K562 (cell line): ENCODE measurements around the gene SMIM35. TPM values are rescaled to one million over a fixed set of nuclear protein-coding genes. Genes with fewer than 3 reads are reported as not detected.
A peak's percentile ranks its signal among the peaks of the same experiment; 100 is the strongest.

Source experiments
- ATF3 ChIP-seq, 2 experiments: fragments of 450-650 bp in 1 of 2; sonication (generic) in 1 of 2; formaldehyde crosslinking in 1 of 2; IDR thresholded peaks in 1 of 2; conservative IDR thresholded peaks in 1 of 2; 2 replicates each; pipeline versions ENCODE4 v1.6.1 to v1.8.1; 2016 to 2023; ENCODE audit warnings: mild to moderate bottlenecking in 2 of 2, moderate library complexity in 2 of 2, inconsistent platforms in 1 of 2, missing genetic modification reagents in 1 of 2
- CCNT2 ChIP-seq: IDR thresholded peaks from 2 replicates; pipeline ENCODE4 v1.6.1; 2011; ENCODE audit warnings: borderline replicate concordance, low read depth, mild to moderate bottlenecking, moderate library complexity, mixed read lengths, low read length; ENCODE audit not compliant: insufficient read length; ENCODE audit errors: extremely low read depth
- E2F3 ChIP-seq: fragments of 250-450 bp; sonication (Bioruptor Pico); IDR thresholded peaks from 2 replicates; pipeline ENCODE4 v1.4.0; 2020; ENCODE audit warnings: mild to moderate bottlenecking
- MLLT1 ChIP-seq, 2 experiments: fragments of 450-650 bp; IDR thresholded peaks; 2 replicates each; pipeline ENCODE4 v1.6.1; 2016
- RBBP5 ChIP-seq: fragments of 200-600 bp; sonication (generic); IDR thresholded peaks from 2 replicates; pipeline ENCODE4 v1.6.1; 2012; ENCODE audit warnings: borderline replicate concordance, mild to moderate bottlenecking, low read length, control low read depth, inconsistent platforms; ENCODE audit not compliant: insufficient read depth, poor library complexity, severe bottlenecking
- SIRT6 ChIP-seq: IDR thresholded peaks from one replicate; pipeline ENCODE4 v1.6.1; 2012; ENCODE audit warnings: low read depth, mild to moderate bottlenecking, control low read depth, inconsistent platforms, low read length, moderate library complexity
- SNIP1 ChIP-seq: fragments of 450-650 bp; IDR thresholded peaks from 2 replicates; pipeline ENCODE4 v1.7.1; 2017; ENCODE audit warnings: low read depth, mild to moderate bottlenecking
- SPI1 ChIP-seq: IDR thresholded peaks from 2 replicates; pipeline ENCODE4 v1.6.1; 2011; ENCODE audit warnings: low read depth, low read length, control low read depth, borderline replicate concordance
- VEZF1 ChIP-seq: fragments of 200-800 bp; sonication (Bioruptor generic); IDR thresholded peaks from 2 replicates; pipeline ENCODE4 v1.6.1; 2017; ENCODE audit warnings: missing genetic modification characterization, missing compliant biosample characterization
- ZBTB33 ChIP-seq: sonication (generic); formaldehyde crosslinking; IDR thresholded peaks from 2 replicates; pipeline ENCODE4 v1.8.1; 2023; ENCODE audit warnings: mild to moderate bottlenecking, missing genetic modification reagents
- ZBTB7A ChIP-seq: IDR thresholded peaks from 2 replicates; pipeline ENCODE4 v1.6.1; 2011; ENCODE audit warnings: low read depth, mild to moderate bottlenecking, low read length, moderate library complexity, borderline replicate concordance; ENCODE audit not compliant: control insufficient read depth
- ZNF263 ChIP-seq: sonication (generic); formaldehyde crosslinking; IDR thresholded peaks from 2 replicates; pipeline ENCODE4 v1.8.0; 2022; ENCODE audit warnings: mild to moderate bottlenecking, missing genetic modification reagents, borderline replicate concordance
- ZNF589 ChIP-seq: fragments of 200-800 bp; sonication (Bioruptor generic); IDR thresholded peaks from 2 replicates; pipeline ENCODE4 v1.6.1; 2016; ENCODE audit warnings: low read depth, missing genetic modification characterization, missing compliant biosample characterization
- polyA plus RNA-seq, 8 experiments: library from polyadenylated mRNA; depleted of rRNA in 4 of 8; stranded (reverse) in 5 of 8; unstranded in 3 of 8; fragments of >200 nt; fragmentation: Nextera tagmentation in 2 of 8; fragmentation: Illumina TruSeq in 1 of 8; extraction: Ambion mirVana in 2 of 8; extraction: Trizol in 1 of 8; gene quantifications; 2 replicates each; pipeline versions ENCODE4 v1.2.1 to v1.2.3, GENCODE V29; 2011 to 2014; ENCODE audit warnings: inconsistent platforms in 1 of 8, missing spikeins in 1 of 8
- total RNA-seq, 7 experiments: library from RNA; depleted of rRNA in 6 of 7; stranded (reverse); fragments of >200 nt in 6 of 7; fragmentation: Illumina TruSeq in 2 of 7; extraction: Trizol in 2 of 7; gene quantifications; 2 replicates each; pipeline versions ENCODE4 v1.2.1 to v1.2.3, GENCODE V29; 2011 to 2021; ENCODE audit warnings: low replicate concordance in 1 of 7
- TF ChIP-seq, protein P1 (sequence below): sonication (generic); formaldehyde crosslinking; IDR thresholded peaks from 2 replicates; pipeline ENCODE4 v1.8.1; 2023; ENCODE audit warnings: missing genetic modification reagents, mild to moderate bottlenecking, borderline replicate concordance

Gene SMIM35
- total and polyA plus RNA-seq, 9 of the 15 experiments (the other 6 are each of a cell fraction or from before 2014, with no cell fraction given): 0.03 TPM; not detected in 7

DNA sequence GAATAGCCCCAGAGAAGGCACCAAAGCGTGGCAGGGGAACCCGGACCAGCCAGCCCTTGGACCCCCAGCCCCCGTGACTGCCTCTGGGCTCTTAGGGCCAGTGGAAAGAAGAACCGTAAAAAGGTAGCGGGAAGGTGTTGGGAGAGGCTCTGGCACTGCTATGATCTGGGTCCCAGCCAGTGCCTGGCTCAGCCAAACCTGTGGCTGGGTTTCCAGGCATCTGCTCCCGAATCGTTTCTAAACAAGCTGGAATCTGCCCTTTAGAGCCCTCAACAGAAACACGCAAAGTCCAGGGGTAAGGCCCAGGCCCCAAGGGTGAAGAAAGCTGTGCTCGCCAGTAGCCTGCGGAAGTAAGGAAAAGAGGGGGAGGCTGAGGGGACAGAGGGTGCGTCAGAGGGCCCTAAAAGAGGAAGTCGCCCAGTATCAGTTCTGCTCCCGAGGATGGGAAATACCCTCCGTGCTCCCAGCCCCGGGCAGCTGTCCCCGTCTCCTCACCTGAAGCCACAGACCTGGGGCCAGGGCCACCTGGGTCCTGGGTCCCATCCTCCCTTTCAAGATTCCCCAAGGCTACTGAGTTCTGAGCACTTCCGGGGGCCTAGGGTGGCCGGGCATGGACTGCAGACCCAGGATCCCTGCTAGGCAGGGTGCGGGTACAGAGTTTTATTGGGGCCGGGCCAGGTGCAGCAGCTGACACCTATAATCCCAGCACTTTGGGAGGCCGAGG is 75.9 kb downstream of the SMIM35 start (continued):
- TF ChIP-seq, protein P1, sequence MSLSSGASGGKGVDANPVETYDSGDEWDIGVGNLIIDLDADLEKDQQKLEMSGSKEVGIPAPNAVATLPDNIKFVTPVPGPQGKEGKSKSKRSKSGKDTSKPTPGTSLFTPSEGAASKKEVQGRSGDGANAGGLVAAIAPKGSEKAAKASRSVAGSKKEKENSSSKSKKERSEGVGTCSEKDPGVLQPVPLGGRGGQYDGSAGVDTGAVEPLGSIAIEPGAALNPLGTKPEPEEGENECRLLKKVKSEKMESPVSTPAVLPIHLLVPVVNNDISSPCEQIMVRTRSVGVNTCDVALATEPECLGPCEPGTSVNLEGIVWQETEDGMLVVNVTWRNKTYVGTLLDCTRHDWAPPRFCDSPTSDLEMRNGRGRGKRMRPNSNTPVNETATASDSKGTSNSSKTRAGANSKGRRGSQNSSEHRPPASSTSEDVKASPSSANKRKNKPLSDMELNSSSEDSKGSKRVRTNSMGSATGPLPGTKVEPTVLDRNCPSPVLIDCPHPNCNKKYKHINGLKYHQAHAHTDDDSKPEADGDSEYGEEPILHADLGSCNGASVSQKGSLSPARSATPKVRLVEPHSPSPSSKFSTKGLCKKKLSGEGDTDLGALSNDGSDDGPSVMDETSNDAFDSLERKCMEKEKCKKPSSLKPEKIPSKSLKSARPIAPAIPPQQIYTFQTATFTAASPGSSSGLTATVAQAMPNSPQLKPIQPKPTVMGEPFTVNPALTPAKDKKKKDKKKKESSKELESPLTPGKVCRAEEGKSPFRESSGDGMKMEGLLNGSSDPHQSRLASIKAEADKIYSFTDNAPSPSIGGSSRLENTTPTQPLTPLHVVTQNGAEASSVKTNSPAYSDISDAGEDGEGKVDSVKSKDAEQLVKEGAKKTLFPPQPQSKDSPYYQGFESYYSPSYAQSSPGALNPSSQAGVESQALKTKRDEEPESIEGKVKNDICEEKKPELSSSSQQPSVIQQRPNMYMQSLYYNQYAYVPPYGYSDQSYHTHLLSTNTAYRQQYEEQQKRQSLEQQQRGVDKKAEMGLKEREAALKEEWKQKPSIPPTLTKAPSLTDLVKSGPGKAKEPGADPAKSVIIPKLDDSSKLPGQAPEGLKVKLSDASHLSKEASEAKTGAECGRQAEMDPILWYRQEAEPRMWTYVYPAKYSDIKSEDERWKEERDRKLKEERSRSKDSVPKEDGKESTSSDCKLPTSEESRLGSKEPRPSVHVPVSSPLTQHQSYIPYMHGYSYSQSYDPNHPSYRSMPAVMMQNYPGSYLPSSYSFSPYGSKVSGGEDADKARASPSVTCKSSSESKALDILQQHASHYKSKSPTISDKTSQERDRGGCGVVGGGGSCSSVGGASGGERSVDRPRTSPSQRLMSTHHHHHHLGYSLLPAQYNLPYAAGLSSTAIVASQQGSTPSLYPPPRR (CRISPR knock-in tag): no peak
- TF ChIP-seq ZNF263 (peak; percentile 90), E2F3 (CRISPR knock-in tag) (no peak), ZBTB7A (no peak; the same call in 1 of the 2 replicates), RBBP5 (peak; percentile 41), ATF3 (IDR thresholded peaks at IDR 0.05) (peak; percentile 37; the same call in 1 of the 2 replicates), ATF3 (CRISPR knock-in tag; conservative IDR thresholded peaks at IDR 0.05) (no peak), ZNF589 (CRISPR knock-in tag) (peak; percentile 59), VEZF1 (CRISPR knock-in tag) (peak; percentile 91), SIRT6 (no peak), ZBTB33 (CRISPR knock-in tag) (peak; percentile 77; the same call in 1 of the 2 replicates), SPI1 (peak; percentile 99), MLLT1 (IDR thresholded peaks at IDR 0.05) (0 out of 4 replicates have a peak, but pooled peaks of 1 of the 2 experiments have one; percentile 16), SNIP1 (no peak), CCNT2 (peak; percentile 24)
